NCI-H1694 treated with DMSO at 0.1 percent for 48 hours (cell line): ENCODE data around the gene SIL1.
A peak's percentile ranks its signal among the peaks of the same experiment; 100 is the strongest.

Experiments used
- DNase-seq: peaks from one replicate; lab custom pipeline; 2025; lab: John Stamatoyannopoulos, UW

The SIL1 gene

DNA sequence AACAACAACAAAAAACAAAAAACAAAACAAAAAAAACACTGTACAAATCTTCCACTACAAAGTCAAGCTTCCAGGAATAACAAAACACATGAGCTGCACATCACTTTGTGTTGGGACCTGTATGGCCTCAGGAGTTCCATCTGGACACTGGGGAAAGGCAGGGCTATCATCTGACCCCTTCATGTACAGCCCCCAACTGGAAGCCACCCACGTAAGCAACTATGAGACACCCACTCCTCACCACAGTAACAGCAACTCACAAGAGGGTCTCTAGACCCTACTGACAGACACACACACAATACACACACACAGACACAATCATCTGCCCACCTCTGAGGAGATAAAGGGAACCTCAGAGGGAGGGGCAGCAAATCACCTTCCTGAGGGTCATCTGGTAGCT, 241.4 kb downstream of the SIL1 start:
- no peak for DNase-seq

DNA sequence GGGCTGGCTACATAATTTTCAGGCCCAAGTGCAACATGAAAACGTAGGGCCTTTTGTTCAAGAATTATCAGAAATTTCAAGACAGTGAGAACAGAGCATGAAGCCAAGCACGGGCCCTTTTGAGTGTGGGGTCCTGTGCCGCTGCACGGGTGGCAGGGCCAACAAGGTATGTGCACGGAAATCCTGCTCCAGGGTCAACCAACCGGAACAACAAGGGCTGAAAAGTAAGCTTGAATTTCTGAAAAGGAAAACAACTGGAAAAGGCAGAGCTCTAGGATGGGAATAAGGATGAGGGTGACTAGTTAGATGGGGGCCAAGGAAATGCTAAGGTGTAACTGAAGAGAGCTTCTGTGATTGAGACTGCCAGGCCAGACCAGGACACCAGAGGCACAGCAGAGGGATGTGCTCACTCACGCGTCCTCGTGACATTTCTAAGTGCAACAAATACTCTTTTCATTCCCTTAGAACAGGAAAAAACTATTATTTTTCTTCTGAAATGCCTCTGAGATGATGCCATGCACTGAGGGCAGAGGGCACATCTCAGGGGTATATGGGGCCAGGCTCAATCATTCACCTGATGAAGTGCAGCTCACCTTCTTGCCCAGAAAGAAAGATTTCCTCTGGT, 242.4 kb downstream of the SIL1 start:
- no peak for DNase-seq

DNA sequence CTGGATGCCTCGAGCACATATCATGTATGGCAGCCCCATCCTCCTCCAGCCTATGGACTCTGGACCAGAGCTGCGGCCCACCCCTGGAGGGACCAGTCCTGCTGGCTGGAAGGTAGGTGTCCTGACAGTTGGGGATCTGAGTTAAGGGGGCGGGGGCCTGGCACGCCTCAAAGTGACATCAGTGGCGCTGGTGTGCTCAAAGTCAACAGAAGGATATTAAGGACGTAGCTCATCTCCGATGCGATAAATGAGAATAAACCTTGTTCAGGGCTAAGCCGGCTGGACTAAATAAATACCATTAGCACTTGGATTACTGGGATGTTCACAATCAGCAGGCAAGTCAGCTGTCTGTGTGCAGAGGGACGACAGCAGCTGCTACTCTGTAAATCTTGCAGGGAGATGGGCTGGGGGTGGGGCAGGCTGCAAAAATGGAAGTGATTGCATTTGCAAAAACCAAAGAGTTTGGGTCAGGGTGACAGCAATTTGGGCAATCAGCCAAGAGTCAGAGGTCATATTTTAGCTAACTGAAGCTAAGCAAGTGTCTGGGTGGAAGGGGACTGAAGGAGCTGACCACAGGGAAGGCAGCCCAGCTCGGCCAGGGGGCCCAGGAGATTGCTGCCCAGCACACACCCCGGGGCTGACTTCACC, 243.0 kb downstream of the SIL1 start:
- DNase-seq = peak; percentile 70

DNA sequence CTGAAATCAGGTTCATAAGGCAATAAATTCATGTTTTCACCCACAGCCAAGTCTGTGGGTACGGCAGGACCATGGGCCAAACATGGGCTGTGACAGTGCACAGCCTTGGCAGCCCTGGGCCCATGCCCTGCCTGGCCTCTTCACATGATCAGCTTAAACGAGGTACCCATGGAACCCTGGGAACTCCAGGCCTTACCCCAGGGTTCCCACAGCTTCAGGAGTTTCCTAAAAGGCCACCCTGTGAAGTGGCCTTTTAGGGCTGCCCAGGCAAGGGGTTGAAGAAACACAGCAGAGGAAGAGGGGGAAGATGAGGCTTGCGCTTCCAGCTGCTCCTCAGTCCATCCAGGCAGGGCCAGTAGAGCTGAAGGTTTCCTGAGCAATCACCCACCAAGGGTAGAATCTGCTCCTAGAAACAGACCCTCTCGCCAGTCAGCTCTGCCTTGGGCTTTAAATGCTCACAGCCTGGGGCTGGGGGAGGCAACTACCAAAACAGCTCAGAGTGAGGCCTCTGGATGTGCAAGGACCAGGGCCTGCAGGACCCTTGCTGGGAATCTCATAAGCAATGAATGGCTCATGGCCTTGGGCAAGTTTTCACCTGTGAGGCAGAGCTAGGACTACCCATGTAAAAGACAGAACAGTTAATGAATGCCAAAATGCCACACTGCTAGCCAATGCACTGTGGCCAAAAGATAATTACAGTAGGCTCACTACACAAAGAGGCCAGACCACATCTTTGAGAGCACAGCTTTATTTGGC, 243.7 kb downstream of the SIL1 start:
- DNase-seq = no peak

DNA sequence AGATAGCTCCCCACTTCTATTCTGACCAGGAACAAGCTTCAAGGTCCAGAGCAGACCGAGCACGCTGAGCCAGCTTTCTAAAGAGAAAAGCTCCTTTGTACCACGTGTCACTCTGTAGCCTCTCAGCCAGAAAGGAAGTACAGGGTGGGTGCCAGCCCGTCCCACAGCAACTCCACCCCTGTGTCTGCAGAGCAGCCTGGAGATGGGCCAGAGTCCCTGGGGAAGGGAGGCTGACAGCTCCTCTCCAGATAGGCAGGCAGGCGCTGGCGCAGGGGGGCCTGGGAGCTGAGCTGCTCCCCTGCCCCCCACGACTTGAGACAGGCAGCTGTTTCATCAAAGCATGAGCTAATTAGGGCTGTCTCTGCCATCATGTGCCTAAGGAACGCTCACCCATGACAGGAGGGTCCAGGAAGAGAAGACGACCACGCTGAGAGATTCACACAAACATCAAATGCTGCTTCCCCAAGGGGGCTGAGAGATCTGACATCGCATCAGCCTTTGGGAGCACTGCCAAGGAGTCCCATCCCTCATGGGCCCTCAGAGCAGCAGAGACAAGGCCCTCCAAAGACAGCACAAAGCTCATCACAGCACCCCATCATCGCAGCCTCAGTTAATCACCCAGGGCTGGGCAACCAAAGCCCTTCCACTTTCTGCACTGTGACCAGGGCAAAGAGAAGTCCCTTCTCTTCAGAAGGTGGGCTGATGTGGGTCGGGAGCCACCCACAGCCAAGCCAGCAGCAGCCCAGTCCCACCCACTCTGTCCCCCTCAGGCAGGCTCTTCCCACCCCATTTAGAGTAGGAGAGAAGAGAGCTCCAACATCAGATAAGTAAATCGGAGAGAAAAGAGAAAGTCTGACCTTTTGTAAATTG, 244.5 kb downstream of the SIL1 start:
- peak; percentile 91 for DNase-seq

DNA sequence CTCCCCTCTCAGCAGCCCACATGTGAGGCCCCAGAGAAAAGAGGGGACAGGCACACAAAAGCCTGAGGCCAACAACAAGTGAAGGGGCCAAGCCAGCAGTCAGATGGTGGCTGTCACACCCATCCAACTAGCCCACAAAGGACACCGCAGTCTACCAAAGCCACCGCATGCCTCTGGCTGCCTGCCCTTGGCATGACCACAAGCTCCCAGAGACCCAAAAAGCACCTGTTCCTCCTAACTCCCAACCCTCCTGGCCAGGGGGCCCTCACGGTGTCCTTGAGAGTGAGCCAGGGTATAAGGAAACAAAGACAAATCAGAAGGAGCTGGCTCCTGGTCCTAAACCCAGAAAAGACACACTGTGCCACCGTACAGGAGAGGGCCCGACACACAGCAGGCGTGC, 245.2 kb downstream of the SIL1 start:
- DNase-seq = no peak

DNA sequence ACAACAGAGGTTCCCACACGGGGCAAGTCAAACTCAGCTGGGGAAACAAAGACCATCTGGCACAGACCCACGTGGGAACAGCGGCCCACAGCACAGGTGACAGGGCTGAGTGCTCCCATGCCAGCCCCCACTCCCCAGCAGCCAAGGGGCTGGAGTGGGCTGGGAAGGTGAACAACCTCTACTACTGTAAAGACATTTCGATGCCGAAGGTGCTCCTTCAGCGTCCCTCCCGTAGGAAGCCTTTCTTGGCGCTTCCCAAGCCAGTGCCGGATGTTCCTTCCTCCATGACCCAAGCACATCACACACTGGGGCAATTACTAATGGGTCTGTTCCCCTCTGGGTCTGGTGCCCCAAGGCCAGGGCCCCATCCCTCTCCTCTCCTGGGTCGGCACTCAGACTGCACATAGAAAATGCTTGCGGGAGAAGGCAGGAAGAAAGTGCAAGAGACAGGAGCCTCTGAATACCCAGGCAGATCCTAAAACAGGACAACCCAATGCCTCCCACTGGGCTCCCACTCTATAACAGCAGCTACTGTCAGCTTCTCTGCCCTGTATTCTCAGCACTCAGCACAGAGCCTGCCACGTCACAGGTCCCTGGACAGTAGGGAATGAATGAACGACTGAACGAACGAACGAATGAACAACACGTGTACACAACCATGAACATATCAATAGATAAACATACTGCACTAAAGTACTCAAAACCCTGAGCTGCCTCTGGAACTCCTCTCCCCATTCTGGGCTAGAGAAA, 246.0 kb downstream of the SIL1 start:
- DNase-seq = no peak

DNA sequence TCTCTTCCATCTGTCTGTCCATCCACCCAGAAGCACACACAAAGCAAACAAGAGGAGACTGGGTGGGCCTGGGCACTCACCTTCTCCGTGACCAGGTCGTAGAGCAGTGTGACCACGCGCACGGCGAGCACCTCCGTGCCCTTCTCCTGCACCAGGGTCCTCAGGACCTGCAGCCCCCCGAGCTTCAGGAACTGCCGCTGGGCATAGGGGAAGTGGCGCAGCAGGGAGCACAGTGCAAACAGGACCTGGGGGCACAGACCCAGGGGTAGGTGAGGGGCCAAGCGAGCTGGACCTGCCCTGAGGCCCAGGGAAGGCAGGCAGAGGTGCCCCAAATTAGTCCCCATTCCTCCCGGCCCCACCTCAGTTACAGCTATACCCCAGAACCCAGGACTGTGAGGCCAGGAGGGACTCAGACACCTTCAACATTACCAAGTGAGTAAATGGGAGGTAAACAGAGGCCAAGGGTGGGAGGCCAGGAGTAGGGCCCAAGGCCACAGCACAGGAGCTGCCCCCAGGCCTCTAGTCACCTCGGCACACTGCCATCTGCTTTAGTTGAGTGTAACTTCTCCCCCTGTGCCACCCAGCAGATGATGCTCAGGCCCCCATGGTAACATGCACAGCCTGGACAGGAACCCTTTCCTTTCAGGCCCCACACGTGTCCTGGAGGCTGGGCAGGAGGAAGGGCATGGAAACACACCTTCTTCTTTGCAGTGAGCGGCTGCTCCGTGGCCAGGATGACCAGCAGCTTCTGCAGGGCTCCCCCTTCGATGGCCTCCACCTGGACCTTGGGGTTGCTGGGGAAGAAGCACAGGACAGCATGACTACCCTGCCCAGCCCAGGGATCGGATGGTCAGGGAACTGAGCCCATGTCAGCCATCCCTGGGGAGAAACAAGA, 246.8 kb downstream of the SIL1 start:
- no peak for DNase-seq

DNA sequence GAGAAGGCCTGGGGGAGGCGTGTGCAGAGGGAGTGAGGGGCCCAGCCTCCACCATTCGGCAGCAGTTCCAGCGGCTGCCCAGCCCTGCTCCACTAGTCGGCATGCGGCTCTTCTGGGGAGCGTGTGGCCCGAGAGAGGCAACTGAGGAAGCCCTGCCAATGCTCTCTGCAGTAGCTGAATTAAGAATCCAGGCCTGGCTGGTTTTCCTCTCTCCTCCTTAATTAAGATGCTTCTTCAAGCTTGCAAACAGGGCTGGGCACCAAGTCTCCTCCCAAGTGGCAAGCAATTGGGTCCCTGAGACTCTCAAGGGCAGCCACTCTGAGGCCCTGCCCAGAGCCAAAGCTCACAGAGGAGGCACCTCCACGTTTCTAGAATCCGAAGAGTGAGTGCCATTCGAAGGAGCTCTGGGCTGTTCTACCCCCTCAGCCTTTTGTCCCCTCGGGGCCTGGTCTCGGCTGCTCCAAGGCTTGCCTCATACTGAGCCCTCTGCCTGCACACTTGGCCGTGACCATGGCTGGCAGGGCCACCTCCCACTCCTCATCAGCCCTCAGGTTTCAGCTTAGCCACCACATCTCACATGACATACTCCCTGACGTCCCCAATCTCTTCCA, 247.6 kb downstream of the SIL1 start:
- no peak for DNase-seq

DNA sequence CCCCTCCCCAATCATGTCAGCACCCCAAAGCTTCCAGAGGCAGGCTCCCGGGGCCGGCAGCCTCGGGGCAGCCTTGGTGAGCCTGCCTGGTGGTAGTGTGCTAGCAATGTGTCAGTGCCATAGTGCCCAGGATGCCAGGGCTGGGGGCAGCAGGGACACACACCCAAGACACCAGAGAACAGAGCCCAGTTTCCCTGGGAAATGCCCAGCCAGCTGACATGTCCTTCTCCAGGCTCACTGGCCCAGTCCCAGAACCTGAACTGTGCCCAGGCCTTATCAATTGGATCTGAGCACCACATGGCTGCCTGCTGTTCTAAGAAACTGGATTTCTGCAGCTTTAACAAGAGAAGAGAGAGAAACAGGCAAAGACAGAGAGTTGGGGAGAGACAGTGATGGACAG, 248.2 kb downstream of the SIL1 start:
- no peak for DNase-seq

DNA sequence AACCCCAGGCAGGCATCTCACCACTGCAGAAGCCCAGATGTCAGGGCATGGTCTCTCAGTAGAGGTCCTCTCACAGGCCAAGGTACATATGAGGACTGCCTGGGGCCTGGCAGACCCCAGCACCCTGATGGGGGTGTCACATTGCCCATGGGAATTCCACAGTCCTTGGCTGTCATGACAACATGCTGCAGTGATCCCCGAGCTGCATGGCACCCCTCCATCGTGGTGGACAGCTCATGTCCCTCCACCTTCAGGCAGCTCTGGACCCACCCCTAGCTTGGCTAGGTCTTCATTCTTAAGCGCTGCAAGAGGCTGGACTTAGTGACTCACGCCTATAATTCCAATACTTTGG, 249.0 kb downstream of the SIL1 start:
- DNase-seq = no peak

DNA sequence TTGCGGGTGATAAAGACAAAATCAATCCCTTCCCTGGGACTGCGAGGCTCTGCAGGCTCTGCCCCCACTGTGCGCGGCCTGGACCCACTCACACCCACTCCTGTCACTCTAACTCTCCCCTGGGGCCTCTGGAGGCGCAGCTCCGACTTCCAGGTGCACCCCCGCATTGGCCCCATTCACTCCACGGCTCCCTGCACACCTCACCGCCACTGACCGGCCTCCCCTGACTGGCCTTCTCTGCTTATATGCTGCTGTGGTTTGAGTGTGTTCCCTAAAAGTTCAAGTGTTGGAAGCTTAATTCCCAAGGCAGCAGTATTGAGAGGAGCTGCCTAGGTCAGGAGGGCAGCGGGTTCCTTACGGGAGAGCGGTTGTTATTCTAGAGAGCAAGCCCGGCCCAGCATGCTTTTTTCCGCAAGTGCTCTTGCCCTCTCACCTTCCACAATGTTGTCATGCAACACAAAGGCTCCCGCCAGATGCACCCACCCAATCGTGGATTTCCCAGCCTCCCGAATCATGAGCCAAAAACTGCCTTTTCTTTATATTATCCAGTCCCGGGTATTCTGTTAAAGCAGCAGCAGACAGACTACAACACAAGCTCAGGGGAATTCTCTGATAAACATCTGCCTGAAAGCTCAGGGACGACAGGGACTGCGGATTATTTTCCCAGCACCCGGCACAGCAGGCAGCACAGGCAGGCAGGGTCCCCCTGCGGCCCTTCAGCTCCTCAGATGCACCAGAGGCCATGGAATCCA, 249.5 kb downstream of the SIL1 start:
- DNase-seq = no peak

DNA sequence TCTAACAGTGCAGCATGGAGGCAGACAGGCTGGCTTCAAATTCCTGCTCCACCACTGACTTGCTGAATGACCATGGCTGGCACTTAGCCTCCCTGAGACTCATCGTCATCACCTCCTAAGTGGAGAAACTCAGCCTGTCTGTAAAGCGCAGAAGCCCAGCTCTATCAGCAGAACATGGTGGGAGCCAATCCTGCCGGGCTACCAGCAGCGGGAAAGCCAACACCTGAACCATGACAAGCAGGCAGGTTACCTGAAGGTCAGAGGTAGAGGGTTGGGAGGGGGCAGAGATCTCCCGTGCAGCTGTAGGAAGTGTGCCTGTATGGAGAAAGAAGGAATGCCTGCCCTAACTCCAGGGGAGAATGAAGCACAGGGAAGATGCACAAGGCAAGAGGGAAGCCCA, 250.4 kb downstream of the SIL1 start:
- DNase-seq = no peak

DNA sequence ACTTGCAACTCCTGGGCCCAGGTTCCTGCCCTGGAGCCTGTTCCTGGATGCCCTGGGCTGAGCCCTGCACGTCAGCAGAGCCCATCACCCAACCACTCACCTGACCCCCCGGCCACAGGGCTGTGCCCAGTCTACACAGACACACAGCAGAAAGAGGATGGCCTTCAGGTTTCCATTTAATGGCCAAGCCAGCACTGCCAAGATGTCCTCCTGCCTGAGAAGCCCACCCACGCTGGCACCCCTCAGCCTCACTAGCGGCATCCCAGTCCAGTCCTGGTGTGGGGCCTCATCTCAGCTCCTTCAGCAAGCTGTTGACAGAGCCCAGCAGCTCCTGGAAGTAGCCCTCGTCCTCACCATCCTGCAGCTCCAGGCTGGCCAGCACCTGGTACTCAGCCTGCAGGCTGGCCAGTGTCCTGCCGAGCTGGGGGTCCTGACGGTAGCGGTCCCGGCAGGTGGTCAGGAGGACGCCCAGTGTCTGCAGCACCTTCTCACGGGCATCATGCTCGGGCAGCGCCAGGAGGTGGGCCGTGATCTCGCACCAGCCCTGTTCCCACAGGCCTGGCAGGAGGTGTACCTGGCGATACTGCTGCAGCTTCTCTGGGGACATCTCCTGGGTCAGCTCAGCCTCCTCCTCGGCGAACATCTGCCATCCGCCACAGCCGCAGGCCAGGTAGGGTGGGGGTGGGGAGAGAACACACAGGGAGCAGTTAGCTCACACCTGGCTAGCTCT, 251.2 kb downstream of the SIL1 start:
- DNase-seq = no peak

DNA sequence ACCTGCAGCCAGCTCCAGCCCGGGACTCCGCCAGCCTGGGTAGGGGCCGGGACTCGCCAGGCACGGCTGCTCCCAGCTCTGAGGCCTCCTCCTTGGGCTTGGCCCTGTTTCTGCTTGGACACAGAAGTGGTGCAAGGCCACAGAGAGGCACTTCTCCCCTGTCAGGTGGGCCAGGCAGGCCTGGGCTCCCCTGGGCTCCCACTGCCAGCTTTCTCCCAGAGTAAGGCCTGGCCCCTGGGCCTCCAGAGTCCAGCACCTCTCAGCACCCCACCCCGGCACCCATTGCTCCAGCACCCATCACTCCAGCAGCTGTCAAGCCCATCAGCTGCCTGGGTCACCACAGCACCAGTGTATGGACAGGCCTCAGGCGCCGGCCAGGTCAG, 251.9 kb downstream of the SIL1 start:
- DNase-seq = no peak

DNA sequence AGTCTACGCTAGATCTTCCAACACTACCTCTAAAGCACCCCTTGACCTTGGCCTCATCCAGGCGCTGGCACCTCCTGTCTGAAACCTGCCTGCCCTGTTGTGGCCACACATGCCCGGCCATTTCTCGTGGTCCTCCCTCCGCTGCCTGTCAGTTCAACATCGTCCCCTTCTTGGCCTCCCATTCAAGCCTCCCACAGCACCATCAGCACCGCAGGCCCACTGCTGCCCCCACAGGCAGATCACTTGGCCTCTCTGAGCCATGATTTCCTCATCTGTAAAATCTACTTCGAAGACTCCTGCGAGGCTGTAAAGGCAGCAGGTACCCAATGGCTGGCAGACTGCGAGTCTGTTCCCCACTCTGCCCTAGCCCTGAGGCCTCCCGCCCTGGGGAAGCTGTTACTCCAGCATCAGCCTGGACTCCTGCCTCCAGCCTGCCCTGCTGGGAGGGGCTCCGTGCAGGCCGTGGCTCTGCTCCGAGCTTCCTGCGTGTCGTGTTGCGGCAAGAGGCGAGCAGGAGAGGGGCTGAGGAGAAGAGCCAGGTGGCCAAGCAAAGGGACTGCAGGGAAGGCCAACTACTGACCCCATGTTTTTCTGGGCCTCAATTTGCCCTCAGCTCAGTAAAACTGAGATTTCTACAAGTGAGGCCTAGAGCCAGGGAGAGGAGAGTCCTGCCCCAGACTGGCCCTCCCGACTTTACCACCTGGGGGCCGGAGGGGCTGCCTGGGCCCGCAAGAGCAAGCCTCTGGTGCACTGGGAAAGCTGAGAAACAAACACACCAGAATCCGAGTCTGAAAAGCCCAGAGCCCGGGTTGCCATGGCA, 252.5 kb downstream of the SIL1 start:
- no peak for DNase-seq

DNA sequence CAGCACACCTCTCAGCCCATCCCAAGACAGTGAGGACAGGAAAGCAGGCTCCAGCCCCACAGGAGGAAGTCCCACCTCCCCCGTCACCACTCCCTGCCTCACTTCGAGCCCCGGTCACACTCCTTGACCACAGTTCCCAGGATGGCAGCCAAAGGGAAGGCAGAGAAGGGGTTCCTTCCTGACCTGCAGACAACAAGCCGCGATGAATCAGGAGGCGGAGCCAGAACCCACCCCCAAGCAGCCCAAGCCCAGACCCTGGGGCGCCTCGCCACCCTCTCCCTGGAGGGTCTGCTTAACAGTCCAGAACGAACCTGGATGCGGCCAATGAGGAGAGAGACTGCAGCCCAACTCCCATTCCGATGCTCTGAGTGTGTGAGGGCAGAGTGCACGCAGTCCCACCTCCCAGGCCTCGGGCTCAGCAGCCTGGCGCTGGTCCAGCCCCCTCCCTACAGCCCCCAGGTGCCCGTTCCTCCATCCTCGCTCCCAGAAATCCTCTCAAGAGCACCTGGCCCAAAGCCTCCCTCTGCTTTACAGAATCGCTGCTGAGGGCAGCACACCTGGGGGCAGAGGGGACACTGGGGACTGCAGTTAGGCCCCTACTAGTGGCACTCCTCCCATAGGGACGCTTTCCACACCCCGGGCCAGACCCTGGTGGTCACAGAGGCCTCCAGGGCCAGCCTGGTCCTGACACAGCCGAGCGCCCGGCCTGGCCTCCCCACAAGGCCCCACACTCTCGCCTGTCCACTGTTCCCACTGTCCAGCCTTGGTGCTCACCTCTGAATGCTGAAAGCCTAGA, 253.4 kb downstream of the SIL1 start:
- no peak for DNase-seq
